ENCODE measurements around the gene HORMAD1.
"Not testable (repeated sequence)": the region's sequence is repeated elsewhere in the genome, so short reads cannot be mapped to it uniquely, and the experiment has no call there.

Gene HORMAD1

DNA sequence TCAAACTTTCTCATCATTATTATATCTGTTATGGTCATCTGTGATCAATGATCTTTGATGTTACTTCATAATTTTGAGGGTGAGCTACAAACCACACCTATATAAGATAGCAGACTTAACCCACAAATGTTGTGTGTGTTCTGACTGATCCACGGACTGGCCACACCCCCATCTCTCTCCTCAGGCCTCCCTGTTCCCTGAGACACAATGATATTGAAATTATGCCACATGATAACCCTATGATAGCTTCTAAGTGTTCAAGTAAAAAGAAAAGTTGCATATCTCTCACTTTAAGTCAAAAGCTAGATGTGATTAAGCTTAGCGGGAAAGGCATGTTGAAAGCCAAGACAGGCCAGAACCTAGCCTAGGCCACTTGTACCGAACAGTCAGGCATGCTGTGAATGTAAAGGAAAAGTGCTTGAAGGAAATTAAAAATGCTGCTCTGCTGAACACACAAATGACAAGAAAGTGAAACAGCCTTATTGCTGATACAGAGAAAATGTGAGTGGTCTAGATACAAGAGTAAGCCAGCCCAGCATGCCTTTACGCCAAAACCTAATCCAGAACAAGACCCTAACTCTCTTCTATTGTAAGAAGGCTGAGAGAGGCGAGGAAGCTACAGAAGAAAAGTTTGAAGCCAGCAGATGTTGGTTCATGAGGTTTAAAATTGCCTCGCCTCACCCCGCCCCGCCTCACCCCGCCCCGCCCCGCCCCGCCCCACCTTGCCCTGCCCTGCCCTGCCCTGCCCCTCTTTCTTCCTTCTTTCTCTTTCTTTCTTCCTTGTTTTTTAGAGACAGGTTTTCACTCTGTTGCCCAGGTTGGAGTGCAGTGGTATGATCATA lies 28.4 kb upstream of the HORMAD1 start:
- Histone ChIP-seq H3K36me3 (peaks cover 0 to 3% (median 0%) of the 10 kb centered on the region in 3 donors), H3K27ac (no peak overlapping the region)

DNA sequence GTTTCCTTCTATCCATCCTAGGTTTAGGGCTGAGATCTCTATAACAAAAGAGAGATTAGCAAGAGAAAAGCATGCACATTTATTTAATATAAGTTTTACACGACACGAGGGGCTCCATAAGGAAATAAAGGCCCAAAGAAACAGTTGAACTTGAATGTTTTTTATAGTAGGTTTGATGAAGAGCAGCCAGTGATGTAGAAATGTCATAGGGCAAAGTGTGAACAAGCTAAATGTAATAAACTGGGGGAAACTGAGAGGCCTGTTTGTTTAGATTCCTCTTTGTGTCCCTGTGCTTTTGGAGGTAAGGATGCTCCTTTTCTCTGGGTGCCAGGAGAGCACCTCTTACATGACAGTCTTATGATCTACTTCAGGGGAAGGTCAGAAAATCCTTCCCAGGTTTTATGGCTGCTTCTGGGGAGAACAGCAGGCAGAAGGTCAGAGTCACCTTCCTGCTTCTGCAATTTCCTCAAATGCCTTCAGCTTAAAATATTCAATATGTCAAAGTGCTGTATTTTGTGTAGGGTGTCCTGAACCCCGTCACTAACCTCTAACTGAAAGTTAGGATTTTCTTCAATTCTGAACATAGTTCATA lies 9.5 kb upstream of the HORMAD1 start:
- no peak overlapping the region for H3K27ac ChIP-seq
- H3K4me3 ChIP-seq = no peak overlapping the region
- no peaks in the 10 kb centered on the region for H3K4me1 ChIP-seq
- no peaks in the 10 kb centered on the region for H3K27me3 ChIP-seq
- H3K36me3 ChIP-seq = no peaks in the 10 kb centered on the region
- no peak for DNase-seq
- TF ChIP-seq, protein P1, sequence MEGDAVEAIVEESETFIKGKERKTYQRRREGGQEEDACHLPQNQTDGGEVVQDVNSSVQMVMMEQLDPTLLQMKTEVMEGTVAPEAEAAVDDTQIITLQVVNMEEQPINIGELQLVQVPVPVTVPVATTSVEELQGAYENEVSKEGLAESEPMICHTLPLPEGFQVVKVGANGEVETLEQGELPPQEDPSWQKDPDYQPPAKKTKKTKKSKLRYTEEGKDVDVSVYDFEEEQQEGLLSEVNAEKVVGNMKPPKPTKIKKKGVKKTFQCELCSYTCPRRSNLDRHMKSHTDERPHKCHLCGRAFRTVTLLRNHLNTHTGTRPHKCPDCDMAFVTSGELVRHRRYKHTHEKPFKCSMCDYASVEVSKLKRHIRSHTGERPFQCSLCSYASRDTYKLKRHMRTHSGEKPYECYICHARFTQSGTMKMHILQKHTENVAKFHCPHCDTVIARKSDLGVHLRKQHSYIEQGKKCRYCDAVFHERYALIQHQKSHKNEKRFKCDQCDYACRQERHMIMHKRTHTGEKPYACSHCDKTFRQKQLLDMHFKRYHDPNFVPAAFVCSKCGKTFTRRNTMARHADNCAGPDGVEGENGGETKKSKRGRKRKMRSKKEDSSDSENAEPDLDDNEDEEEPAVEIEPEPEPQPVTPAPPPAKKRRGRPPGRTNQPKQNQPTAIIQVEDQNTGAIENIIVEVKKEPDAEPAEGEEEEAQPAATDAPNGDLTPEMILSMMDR (IDR thresholded peaks at IDR 0.05) = no peak
- H3K9me3 ChIP-seq = no peaks in the 10 kb centered on the region
- intact Hi-C loops (cut with DNase I; ENCODE audit: low total_unique reads) = no loop called here

More for the DNA sequence above, 28.4 kb upstream of the HORMAD1 start:
- H3K4me1 ChIP-seq = no peaks in the 10 kb centered on the region
- H3K27me3 ChIP-seq = no peaks in the 10 kb centered on the region
- no peak overlapping the region for H3K4me3 ChIP-seq
- no peak for DNase-seq
- intact Hi-C loops (cut with DNase I; ENCODE audit: low total_unique reads) = no loop called here
- TF ChIP-seq, protein P1 (IDR thresholded peaks at IDR 0.05) = no peak
- H3K9me3 ChIP-seq = no peaks in the 10 kb centered on the region

DNA sequence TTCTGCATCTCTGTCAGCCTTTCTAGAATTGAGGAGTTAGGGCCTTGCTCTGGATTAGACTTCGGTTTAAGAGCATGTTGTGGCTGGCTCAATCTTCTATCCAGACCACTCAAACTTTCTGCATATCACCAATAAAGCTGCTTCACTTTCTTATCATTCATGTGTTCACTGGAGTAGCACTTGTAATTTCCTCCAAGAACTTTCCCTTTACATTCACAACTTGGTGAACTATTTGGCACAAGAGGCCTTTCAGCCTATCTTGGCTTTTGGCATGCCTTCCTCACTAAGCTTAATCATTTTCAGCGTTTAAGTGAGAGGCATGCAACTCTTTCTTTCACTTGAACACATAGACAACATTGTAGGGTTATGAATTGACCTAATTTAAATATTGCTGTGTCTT lies 3.6 kb upstream of the HORMAD1 start:
- no peak for DNase-seq
- Histone ChIP-seq H3K36me3 (no peaks in the 10 kb centered on the region), H3K4me3 (no peak overlapping the region), H3K9me3 (no peaks in the 10 kb centered on the region), H3K4me1 (no peaks in the 10 kb centered on the region), H3K27me3 (no peaks in the 10 kb centered on the region), H3K27ac (no peak overlapping the region)
- TF ChIP-seq, protein P1 (IDR thresholded peaks at IDR 0.05) = no peak
- intact Hi-C loops (cut with DNase I; ENCODE audit: low total_unique reads) = no loop called here

GRCh38 chr1:150720098-150720497 lies 597 bp downstream of the HORMAD1 start:
- H3K27me3 ChIP-seq = no peaks in the 10 kb centered on the region
- TF ChIP-seq, protein P1 (IDR thresholded peaks at IDR 0.05) = no peak
- DNase-seq = no peak
- H3K27ac ChIP-seq = no peak overlapping the region
- no peak overlapping the region for H3K4me3 ChIP-seq
- intact Hi-C loops (cut with DNase I; ENCODE audit: low total_unique reads) = no loop called here
- no peaks in the 10 kb centered on the region for H3K36me3 ChIP-seq
- H3K4me1 ChIP-seq = no peaks in the 10 kb centered on the region
- H3K9me3 ChIP-seq = no peaks in the 10 kb centered on the region

- TF ChIP-seq, protein P1 (IDR thresholded peaks at IDR 0.05) = no peak
- intact Hi-C loops (cut with DNase I; ENCODE audit: low total_unique reads) = no loop called here
- DNase-seq = no peak
- Histone ChIP-seq H3K9me3 (no peaks in the 10 kb centered on the region), H3K4me3 (no peak overlapping the region), H3K27me3 (no peaks in the 10 kb centered on the region), H3K27ac (no peak overlapping the region), H3K36me3 (no peaks in the 10 kb centered on the region), H3K4me1 (no peaks in the 10 kb centered on the region)
Observed at GRCh38 chr1:150718225-150718891, 2.3 kb downstream of the HORMAD1 start.

DNA sequence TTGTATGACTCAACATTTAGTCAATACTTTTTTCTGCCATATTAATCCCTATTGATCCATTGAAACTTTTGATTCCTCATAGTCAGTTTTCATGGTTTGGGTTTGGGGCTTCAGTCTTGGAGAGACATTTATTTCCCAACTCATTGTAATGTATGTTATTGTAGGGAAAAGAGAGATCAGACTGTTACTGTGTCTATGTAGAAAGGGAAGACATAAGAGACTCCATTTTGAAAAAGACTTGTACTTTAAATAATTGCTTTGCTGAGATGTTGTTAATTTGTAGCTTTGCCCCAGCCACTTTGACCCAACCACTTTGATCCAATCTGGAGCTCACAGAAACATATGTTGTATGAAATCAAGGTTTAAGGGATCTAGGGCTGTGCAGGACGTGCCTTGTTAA lies 11.7 kb downstream of the HORMAD1 start:
- H3K4me1 ChIP-seq; H3K36me3 ChIP-seq; DNase-seq; H3K27ac ChIP-seq; H3K27me3 ChIP-seq; H3K4me3 ChIP-seq; intact Hi-C loops (cut with DNase I; ENCODE audit: low total_unique reads); H3K9me3 ChIP-seq: not testable (repeated sequence)

Data from tibial artery (tissue), 4 donors.